AG09319 (cell line): ENCODE results near the gene HEPACAM.

Experiments used
- DNase-seq: peaks from one replicate; pipeline ENCODE4 v3.0.0-alpha.2; 2010; ENCODE audit warnings: low read depth; ENCODE audit errors: extremely low read depth
- CTCF ChIP-seq: IDR thresholded peaks from 2 replicates; pipeline ENCODE4 v1.5.1; 2011; ENCODE audit warnings: low read depth, mild to moderate bottlenecking, inconsistent platforms, low read length, moderate library complexity

Gene HEPACAM

GRCh38 chr11:124953753-124954589, 18.1 kb upstream of the HEPACAM start, which contains the start of gene CCDC15:
Gene CCDC15, plus strand, starts transcription at chr11:124954202. Its CDS starts 531 bp downstream, at chr11:124954733.
- TF ChIP-seq CTCF = no peak

GRCh38 chr11:124951341-124951740, 15.5 kb upstream of the HEPACAM start:
- no peak for TF ChIP-seq CTCF
- DNase-seq = no peak

More at GRCh38 chr11:124953753-124954589, 18.1 kb upstream of the HEPACAM start, which contains the start of gene CCDC15:
- DNase-seq = peak; percentile 91

GRCh38 chr11:124950601-124951330, 14.9 kb upstream of the HEPACAM start:
- no peak for DNase-seq
- no peak for TF ChIP-seq CTCF

- no peak for TF ChIP-seq CTCF
- DNase-seq = peak; percentile 47
Measured at GRCh38 chr11:124946735-124947141, 10.9 kb upstream of the HEPACAM start.

GRCh38 chr11:124945826-124946225, 10.0 kb upstream of the HEPACAM start:
- TF ChIP-seq CTCF = no peak
- DNase-seq = no peak

GRCh38 chr11:124944565-124944964, 8.7 kb upstream of the HEPACAM start:
- no peak for DNase-seq
- TF ChIP-seq CTCF = no peak

GRCh38 chr11:124943741-124944140, 7.9 kb upstream of the HEPACAM start:
- no peak for DNase-seq
- TF ChIP-seq CTCF = no peak
